Sigmoid colon (tissue), 4 donors: ENCODE measurements around the gene GDF7.

Experiments used
- CTCF ChIP-seq, 4 experiments: fragments of 450-650 bp in 3 of 4; fragments of 200-600 bp in 1 of 4; IDR thresholded peaks; one replicate each; pipeline ENCODE4 v1.5.1; 2016 to 2019; ENCODE audit warnings: antibody characterized with exemption in 4 of 4, mild to moderate bottlenecking in 3 of 4, moderate library complexity in 2 of 4
- EP300 ChIP-seq, 4 donors: sonication (generic); formaldehyde crosslinking; IDR thresholded peaks; one replicate each; pipeline ENCODE4 v1.6.1; 2017; ENCODE audit warnings: antibody characterized with exemption in 4 of 4
- POLR2A ChIP-seq, 2 donors: fragments of 450-650 bp; IDR thresholded peaks; one replicate each; pipeline ENCODE4 v1.6.1; 2016; ENCODE audit warnings: antibody characterized with exemption in 2 of 2, mild to moderate bottlenecking in 2 of 2, moderate library complexity in 2 of 2

- TF ChIP-seq CTCF (IDR thresholded peaks at IDR 0.05), result no peak
- no peak for TF ChIP-seq EP300 (IDR thresholded peaks at IDR 0.05)
- TF ChIP-seq POLR2A (IDR thresholded peaks at IDR 0.05), result no peak
These were observed 19.7 kb upstream of the GDF7 start for GRCh38 chr2:20647211-20647610.
